ENCODE data around the gene CCDC80.

DNA sequence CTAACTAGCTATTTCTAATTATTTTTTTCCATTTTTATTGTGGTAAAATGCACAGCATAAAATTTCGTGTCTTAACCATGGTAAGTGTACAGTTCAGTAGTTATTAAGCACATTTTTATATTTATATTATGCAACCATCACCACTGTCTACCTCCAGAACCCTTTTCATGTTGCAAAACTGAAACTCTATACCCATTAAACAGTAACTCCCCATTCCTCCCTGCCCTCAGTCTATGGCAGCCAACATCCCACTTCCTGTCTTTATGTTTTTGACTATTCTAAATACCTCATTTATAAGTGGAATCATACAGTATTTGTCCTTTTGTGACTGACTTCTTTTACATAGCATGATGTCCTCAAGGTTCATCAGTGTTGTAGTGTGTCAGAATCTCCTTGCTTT lies 53.6 kb downstream of the CCDC80 start:
- TF ChIP-seq MEF2A (IDR thresholded peaks at IDR 0.05; ENCODE audit: control insufficient read depth, low read depth, low read length) (no peak), ZNF124 (CRISPR knock-in tag; IDR thresholded peaks at IDR 0.05) (no peak), ZNF224 (CRISPR knock-in tag; IDR thresholded peaks at IDR 0.05) (no peak)

Data from K562 (cell line).